Right lobe of liver (tissue), 4 donors: ENCODE results near the gene ITGA2B.

ENCODE experiments used
- CTCF ChIP-seq, 4 donors: fragments of 200-600 bp in 3 of 4; fragments of 450-650 bp in 1 of 4; IDR thresholded peaks; one replicate each; pipeline versions ENCODE4 v1.5.1 to v1.8.0; 2016 to 2022; ENCODE audit warnings: antibody characterized with exemption in 4 of 4, mild to moderate bottlenecking in 2 of 4
- POLR2A ChIP-seq: fragments of 450-650 bp; IDR thresholded peaks from one replicate; pipeline ENCODE4 v1.6.1; 2017; ENCODE audit warnings: antibody characterized with exemption, mild to moderate bottlenecking
- donor health status: DM: no; HTN: no; CAD: no.
- donor health status: DM: no; HTN: no; CAD: no.
- donor health status: DM: no; HTN: yes; CAD: no.

GRCh38 chr17:44323359-44324091, 65.9 kb downstream of the ITGA2B start:
- TF ChIP-seq POLR2A (no peak), CTCF (IDR thresholded peaks at IDR 0.05) (no peak)
